Panc1 (cell line): ENCODE measurements around the gene KCTD13. TPM values are rescaled to one million over a fixed set of nuclear protein-coding genes. Genes with fewer than 3 reads are reported as not detected.

ENCODE experiments used
- ATAC-seq: fragments of 200-7000 bp; cut with Tn5 transposase; 2 replicates; pipeline ENCODE4 v1.9.1; 2020; ENCODE audit warnings: mild to moderate bottlenecking, moderate library complexity
- BruUV-seq: library from RNA; stranded (reverse); fragments of 400-500 nt; replicated peaks from 2 replicates; lab custom pipeline; 2021; lab: Mats Ljungman, UMichigan
- CTCF ChIA-PET: fragments of 300-600 bp; sonication (Branson Sonifier 250); formaldehyde crosslinking; loops from one replicate; lab custom pipeline; 2022; ENCODE audit warnings: antibody characterized with exemption; lab: Charles Lee
- POLR2A ChIA-PET: fragments of 300-600 bp; sonication (Branson Sonifier 250); formaldehyde crosslinking; loops from one replicate; lab custom pipeline; 2022; ENCODE audit warnings: antibody characterized with exemption; lab: Charles Lee
- DNase-seq: peaks from one replicate; pipeline ENCODE4 v3.0.0-alpha.2; 2010; ENCODE audit warnings: low read depth, low spot score
- H3K27ac ChIP-seq: 2 replicates; pipeline ENCODE4 v1.5.1; 2011; ENCODE audit warnings: mild to moderate bottlenecking, low read length, inconsistent platforms
- H3K27me3 ChIP-seq: fragments of 200-500 bp; sonication (Bioruptor generic); 2 replicates; pipeline ENCODE4 v1.6.0; 2014; ENCODE audit warnings: low read length, inconsistent platforms; ENCODE audit not compliant: control insufficient read depth, insufficient read depth
- H3K36me3 ChIP-seq: fragments of 200-500 bp; sonication (Bioruptor generic); 2 replicates; pipeline ENCODE4 v1.5.1; 2014; ENCODE audit warnings: inconsistent platforms, mild to moderate bottlenecking, low read length, moderate library complexity; ENCODE audit not compliant: control insufficient read depth, insufficient read depth
- H3K4me1 ChIP-seq: 2 replicates; pipeline ENCODE4 v1.5.1; 2011; ENCODE audit warnings: inconsistent platforms, mild to moderate bottlenecking, low read length, moderate library complexity; ENCODE audit not compliant: control insufficient read depth, insufficient read depth
- H3K4me3 ChIP-seq, 2 experiments: 2 replicates each; pipeline ENCODE4 v1.5.1; 2011 to 2012; ENCODE audit warnings: low read depth in 2 of 2, low read length in 2 of 2, mild to moderate bottlenecking in 2 of 2, inconsistent platforms in 1 of 2, moderate library complexity in 1 of 2
- H3K9me3 ChIP-seq: fragments of 200-500 bp; sonication (Bioruptor generic); 2 replicates; pipeline ENCODE4 v1.5.1; 2014; ENCODE audit warnings: low read depth, mild to moderate bottlenecking, inconsistent platforms, low read length, moderate library complexity; ENCODE audit not compliant: control insufficient read depth, insufficient read depth
- CTCF ChIP-seq: fragments of 450-650 bp; IDR thresholded peaks from 2 replicates; pipeline ENCODE4 v1.5.1; 2017; ENCODE audit warnings: mild to moderate bottlenecking
- POLR2AphosphoS5 ChIP-seq: IDR thresholded peaks from 2 replicates; pipeline ENCODE4 v1.6.1; 2012; ENCODE audit warnings: mild to moderate bottlenecking, low read depth, low read length, moderate library complexity
- REST ChIP-seq, 2 experiments: IDR thresholded peaks; 2 replicates each; pipeline ENCODE4 v1.6.1; 2011 to 2012; ENCODE audit warnings: low read depth in 2 of 2, control low read depth in 1 of 2, low read length in 1 of 2, mild to moderate bottlenecking in 1 of 2, moderate library complexity in 1 of 2; ENCODE audit not compliant: insufficient read depth in 1 of 2
- SIN3A ChIP-seq: IDR thresholded peaks from 2 replicates; pipeline ENCODE4 v1.6.1; 2012; ENCODE audit warnings: low read depth, mild to moderate bottlenecking, low read length, moderate library complexity, borderline replicate concordance; ENCODE audit not compliant: insufficient read depth
- TCF7L2 ChIP-seq: IDR thresholded peaks from 2 replicates; pipeline ENCODE4 v1.6.1; 2011; ENCODE audit warnings: mild to moderate bottlenecking, low read depth, low read length, inconsistent platforms
- in situ Hi-C: cut with HindIII; loops from 2 replicates; pipeline ENCODE4 v1.10.0; 2016; ENCODE audit warnings: low sequenced_read_pairs, low pct_unique_long_range_greater_than_20kb
- intact Hi-C: fragments of 100-400 bp; cut with micrococcal nuclease; formaldehyde crosslinking; loops from one replicate; pipeline ENCODE4 v1.10.0; 2022; ENCODE audit not compliant: unreplicated experiment
- total RNA-seq: library from RNA; stranded (reverse); gene quantifications from one replicate; pipeline ENCODE4 v1.2.1, GENCODE V29; 2021; ENCODE audit not compliant: unreplicated experiment

Gene KCTD13
- total RNA-seq, 1 experiment from 2014 or later, result 45.7 TPM

DNA sequence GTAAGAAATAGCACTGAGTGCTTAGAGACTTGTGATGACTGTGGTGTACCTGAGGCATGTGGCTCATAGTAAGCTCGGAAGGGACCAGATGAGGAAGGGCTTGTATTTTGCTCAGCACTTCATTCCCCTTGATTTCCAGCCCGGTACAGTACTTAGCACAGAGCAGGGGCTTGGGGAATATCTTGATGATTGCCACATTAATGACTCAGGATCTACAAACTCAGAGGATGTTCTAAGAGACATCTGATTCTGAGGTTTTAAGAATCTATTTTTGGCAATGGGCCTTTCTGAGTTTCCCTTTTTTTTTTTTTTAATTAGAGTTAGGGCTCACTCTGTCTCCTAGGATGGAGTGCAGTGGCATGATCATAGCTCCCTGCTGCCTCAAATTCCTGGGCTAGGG lies 16.6 kb downstream of the KCTD13 start:
- intact Hi-C loops (no loop called here), in situ Hi-C loops (no loop called here)
- H3K27ac ChIP-seq, result no peak overlapping the region
- POLR2A ChIA-PET, result interaction anchor here (0.6 kb wide), 1 partner anchor 11 kb away, joined by 4 read pairs; no protein-coding TSS in a partner anchor
- ATAC-seq, result no peak
- H3K9me3 ChIP-seq, result no peaks in the 10 kb centered on the region
- no peak for TF ChIP-seq SIN3A
- TF ChIP-seq REST (IDR thresholded peaks at IDR 0.05; ENCODE audit: insufficient read depth in 1 of 2, low read depth in 2 of 2, low read length in 1 of 2), result no peak
- TF ChIP-seq POLR2AphosphoS5, result no peak
- no peak for DNase-seq
- no TSS peak for BruUV-seq
- no peaks in the 10 kb centered on the region for H3K4me1 ChIP-seq
- no peak overlapping the region for H3K4me3 ChIP-seq
- no peaks in the 10 kb centered on the region for H3K27me3 ChIP-seq
- CTCF ChIA-PET, result interaction anchor here (0.6 kb wide), 1 partner anchor 1061 kb away, joined by 14 read pairs; no protein-coding TSS in a partner anchor
- no peaks in the 10 kb centered on the region for H3K36me3 ChIP-seq

- POLR2A ChIA-PET, result interaction anchor here (0.7 kb wide), 1 partner anchor 179 kb away, joined by 7 read pairs; no protein-coding TSS in a partner anchor
- H3K4me1 ChIP-seq, result no peaks in the 10 kb centered on the region
- no peak for TF ChIP-seq REST (IDR thresholded peaks at IDR 0.05; ENCODE audit: insufficient read depth in 1 of 2, low read depth in 2 of 2, low read length in 1 of 2)
- TF ChIP-seq SIN3A, result no peak
- TF ChIP-seq POLR2AphosphoS5, result no peak
- no peak for TF ChIP-seq TCF7L2
- no peak for TF ChIP-seq CTCF
- ATAC-seq (no peak), DNase-seq (no peak)
- no peaks in the 10 kb centered on the region for H3K36me3 ChIP-seq
- no peak overlapping the region for H3K27ac ChIP-seq
- H3K27me3 ChIP-seq, result no peaks in the 10 kb centered on the region
- no peaks in the 10 kb centered on the region for H3K9me3 ChIP-seq
- in situ Hi-C loops (no loop called here), intact Hi-C loops (no loop called here)
- BruUV-seq, result TSS peak; percentile 53
- H3K4me3 ChIP-seq, result no peak overlapping the region
- CTCF ChIA-PET, result interaction anchor here (0.6 kb wide), 1 partner anchor 1061 kb away, joined by 14 read pairs; no protein-coding TSS in a partner anchor
Observed at GRCh38 chr16:29908719-29909220, 17.3 kb downstream of the KCTD13 start.
